Sciatic nerve (tissue), 2 donors: ENCODE results near the gene SSTR1. TPM values are rescaled to one million over a fixed set of nuclear protein-coding genes. Genes with fewer than 3 reads are reported as not detected.
"Not testable (repeated sequence)": the region's sequence is repeated elsewhere in the genome, so short reads cannot be mapped to it uniquely, and the experiment has no call there.

Source experiments
- ATAC-seq: fragments of 200-7000 bp; cut with Tn5 transposase; one replicate; pipeline ENCODE4 v1.9.1; 2020; ENCODE audit warnings: mild to moderate bottlenecking, moderate library complexity
- DNase-seq: peaks from one replicate; pipeline ENCODE4 v3.0.0-alpha.2; 2020; ENCODE audit warnings: low spot score
- intact Hi-C: fragments of 100-400 bp; cut with DNase I; formaldehyde crosslinking; loops from one replicate; pipeline ENCODE4 v1.14.2; 2022
- total RNA-seq: library from RNA; stranded (reverse); fragmentation: NEBNext Ultra II Directional; extraction: Animal tissue kit (Norgen Biotek cat#: 25700); gene quantifications from one replicate; pipeline ENCODE4 v1.2.1, GENCODE V29; 2021
- donor health status: DM: no; HTN: no; CAD: no.
- donor health status: DM: no; HTN: no; CAD: no.

Gene SSTR1
- 4.1 TPM for total RNA-seq

- intact Hi-C loops, result no loop called here
- DNase-seq (no peak), ATAC-seq (peak; percentile 16)
Observed at GRCh38 chr14:38207736-38208617, at the start of gene SSTR1. Gene SSTR1, plus strand, starts transcription at chr14:38207904. Its CDS starts 1,486 bp downstream, at chr14:38209390.

GRCh38 chr14:38158468-38158867, 49.2 kb upstream of the SSTR1 start:
- intact Hi-C loops, result no loop called here
- ATAC-seq (no peak), DNase-seq (no peak)

GRCh38 chr14:38168416-38168815, 39.3 kb upstream of the SSTR1 start:
- intact Hi-C loops, result no loop called here
- no peak for ATAC-seq
- DNase-seq, result no peak

GRCh38 chr14:38171197-38171596, 36.5 kb upstream of the SSTR1 start:
- intact Hi-C loops, result no loop called here
- DNase-seq, result no peak
- no peak for ATAC-seq

GRCh38 chr14:38174711-38175110, 33.0 kb upstream of the SSTR1 start:
- DNase-seq (no peak), ATAC-seq (no peak)
- intact Hi-C loops, result no loop called here

- ATAC-seq, result no peak
- intact Hi-C loops, result no loop called here
- DNase-seq, result no peak
Observed at GRCh38 chr14:38175658-38176057, 32.0 kb upstream of the SSTR1 start.

GRCh38 chr14:38176379-38176778, 31.3 kb upstream of the SSTR1 start:
- ATAC-seq (no peak), DNase-seq (no peak)
- intact Hi-C loops, result no loop called here

- ATAC-seq (no peak), DNase-seq (no peak)
- intact Hi-C loops, result no loop called here
Observed at GRCh38 chr14:38184132-38184531, 23.6 kb upstream of the SSTR1 start.

GRCh38 chr14:38185671-38186070, 22.0 kb upstream of the SSTR1 start:
- ATAC-seq, result no peak
- intact Hi-C loops, result no loop called here
- DNase-seq, result no peak

GRCh38 chr14:38186216-38186615, 21.5 kb upstream of the SSTR1 start:
- ATAC-seq (no peak), DNase-seq (no peak)
- intact Hi-C loops, result no loop called here

- ATAC-seq (no peak), DNase-seq (no peak)
- intact Hi-C loops, result no loop called here
Observed at GRCh38 chr14:38187528-38187927, 20.2 kb upstream of the SSTR1 start.

- DNase-seq (no peak), ATAC-seq (no peak)
- intact Hi-C loops, result no loop called here
Observed at GRCh38 chr14:38189930-38190726, 17.6 kb upstream of the SSTR1 start.

- ATAC-seq, DNase-seq, intact Hi-C loops: not testable (repeated sequence)
Observed at GRCh38 chr14:38190846-38191245, 16.9 kb upstream of the SSTR1 start.

- DNase-seq, intact Hi-C loops, ATAC-seq: not testable (repeated sequence)
Observed at GRCh38 chr14:38191491-38191890, 16.2 kb upstream of the SSTR1 start.

- DNase-seq (no peak), ATAC-seq (no peak)
- intact Hi-C loops, result no loop called here
Observed at GRCh38 chr14:38197001-38197783, 10.5 kb upstream of the SSTR1 start.

- intact Hi-C loops, result no loop called here
- ATAC-seq (no peak), DNase-seq (no peak)
Observed at GRCh38 chr14:38197784-38198335, 9.8 kb upstream of the SSTR1 start.

- ATAC-seq (no peak), DNase-seq (no peak)
- intact Hi-C loops, result no loop called here
Observed at GRCh38 chr14:38198425-38198824, 9.3 kb upstream of the SSTR1 start.

GRCh38 chr14:38199076-38199475, 8.6 kb upstream of the SSTR1 start:
- ATAC-seq (no peak), DNase-seq (no peak)
- intact Hi-C loops, result no loop called here

GRCh38 chr14:38199739-38200138, 8.0 kb upstream of the SSTR1 start:
- ATAC-seq (peak; percentile 74), DNase-seq (no peak)
- intact Hi-C loops, result no loop called here
